ENCODE measurements around the gene MAD1L1. TPM values are rescaled to one million over a fixed set of nuclear protein-coding genes. Genes with fewer than 3 reads are reported as not detected.

Gene MAD1L1
- total RNA-seq, 3 donors from 2014 or later: 25.3 to 31.2 (median 26.2) TPM

DNA sequence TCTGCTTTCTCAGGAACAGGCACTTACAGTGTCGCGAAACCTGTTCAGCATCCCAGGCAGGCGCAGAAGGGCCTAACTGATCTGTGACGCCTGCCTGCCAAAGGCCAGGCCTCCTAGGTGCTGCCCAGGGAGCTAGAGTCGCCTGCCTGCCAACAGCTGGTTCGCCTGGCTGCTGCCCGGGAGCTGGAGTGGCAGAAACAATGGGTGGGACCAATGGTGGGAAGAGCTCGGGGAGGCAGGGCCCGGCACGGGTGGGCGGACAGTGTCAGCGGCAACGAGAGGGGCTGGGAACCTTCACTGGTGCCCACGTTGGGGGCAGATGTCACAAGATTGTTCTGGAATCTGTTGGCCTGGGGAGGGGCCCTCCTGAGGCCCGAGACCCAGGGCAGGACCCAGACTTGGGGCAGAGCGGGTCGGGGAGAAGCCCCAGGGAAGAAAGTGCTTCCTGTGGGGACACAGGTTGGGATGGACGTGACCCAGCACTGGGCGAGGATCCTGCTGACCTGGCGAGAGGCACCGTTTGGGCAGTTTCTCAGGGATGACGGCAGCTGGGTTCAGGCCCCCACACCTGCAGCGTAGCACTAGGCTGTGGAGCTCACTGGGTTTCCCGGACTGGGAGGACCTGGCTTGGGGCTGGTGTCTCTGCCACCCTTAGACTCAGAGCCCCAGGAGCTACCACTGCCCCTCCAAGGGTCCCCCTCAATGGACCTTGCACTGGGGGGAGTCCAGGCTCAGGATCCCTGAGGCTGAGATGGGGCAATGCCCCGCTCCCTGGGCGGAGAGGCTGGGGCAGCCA is 380.8 kb downstream of the MAD1L1 start:
- Histone ChIP-seq H3K9me3 (no peaks in the 10 kb centered on the region), H3K4me3 (no peak overlapping the region), H3K4me1 (ENCODE audit: low read depth) (no peaks in the 10 kb centered on the region), H3K36me3 (ENCODE audit: low read depth) (no peaks in the 10 kb centered on the region)
- DNase-seq: peak in 2 of 3 donors; percentile 15 to 36
- TF ChIP-seq, protein P1, sequence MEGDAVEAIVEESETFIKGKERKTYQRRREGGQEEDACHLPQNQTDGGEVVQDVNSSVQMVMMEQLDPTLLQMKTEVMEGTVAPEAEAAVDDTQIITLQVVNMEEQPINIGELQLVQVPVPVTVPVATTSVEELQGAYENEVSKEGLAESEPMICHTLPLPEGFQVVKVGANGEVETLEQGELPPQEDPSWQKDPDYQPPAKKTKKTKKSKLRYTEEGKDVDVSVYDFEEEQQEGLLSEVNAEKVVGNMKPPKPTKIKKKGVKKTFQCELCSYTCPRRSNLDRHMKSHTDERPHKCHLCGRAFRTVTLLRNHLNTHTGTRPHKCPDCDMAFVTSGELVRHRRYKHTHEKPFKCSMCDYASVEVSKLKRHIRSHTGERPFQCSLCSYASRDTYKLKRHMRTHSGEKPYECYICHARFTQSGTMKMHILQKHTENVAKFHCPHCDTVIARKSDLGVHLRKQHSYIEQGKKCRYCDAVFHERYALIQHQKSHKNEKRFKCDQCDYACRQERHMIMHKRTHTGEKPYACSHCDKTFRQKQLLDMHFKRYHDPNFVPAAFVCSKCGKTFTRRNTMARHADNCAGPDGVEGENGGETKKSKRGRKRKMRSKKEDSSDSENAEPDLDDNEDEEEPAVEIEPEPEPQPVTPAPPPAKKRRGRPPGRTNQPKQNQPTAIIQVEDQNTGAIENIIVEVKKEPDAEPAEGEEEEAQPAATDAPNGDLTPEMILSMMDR (IDR thresholded peaks at IDR 0.05): no peak
- intact Hi-C loops (cut with DNase I, micrococcal nuclease): no loop called here
- ATAC-seq: no peak

DNA sequence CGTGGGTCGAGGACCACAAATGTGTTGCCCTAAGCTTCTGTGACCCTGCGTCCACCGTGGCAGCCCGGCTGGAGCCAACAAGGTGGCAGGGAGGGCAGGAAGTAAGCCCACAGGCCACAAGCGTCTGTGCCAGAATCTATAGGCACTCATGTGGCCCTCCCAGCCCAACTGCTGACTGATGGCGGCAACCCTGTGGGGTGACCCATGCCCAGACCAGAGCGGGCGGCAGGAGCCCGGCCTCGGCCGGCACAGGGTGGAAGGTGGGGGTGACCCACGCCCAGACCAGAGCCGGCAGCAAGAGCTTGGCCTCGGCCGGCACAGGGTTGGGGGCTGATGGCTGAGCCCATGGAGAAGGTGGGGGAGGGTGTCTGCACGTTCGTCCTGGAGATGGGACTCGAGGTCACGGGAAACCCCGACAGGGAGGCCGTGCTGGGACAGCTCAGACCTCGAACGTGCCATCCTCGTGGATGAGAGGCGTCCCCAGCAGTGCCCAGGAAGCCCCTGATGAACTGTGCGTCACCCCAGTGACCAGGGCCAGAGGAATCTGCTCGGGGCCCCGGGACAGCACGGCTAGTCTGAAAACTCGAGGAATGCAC is 381.7 kb downstream of the MAD1L1 start:
- no peak for ATAC-seq
- TF ChIP-seq, protein P1 (IDR thresholded peaks at IDR 0.05): no peak

DNA sequence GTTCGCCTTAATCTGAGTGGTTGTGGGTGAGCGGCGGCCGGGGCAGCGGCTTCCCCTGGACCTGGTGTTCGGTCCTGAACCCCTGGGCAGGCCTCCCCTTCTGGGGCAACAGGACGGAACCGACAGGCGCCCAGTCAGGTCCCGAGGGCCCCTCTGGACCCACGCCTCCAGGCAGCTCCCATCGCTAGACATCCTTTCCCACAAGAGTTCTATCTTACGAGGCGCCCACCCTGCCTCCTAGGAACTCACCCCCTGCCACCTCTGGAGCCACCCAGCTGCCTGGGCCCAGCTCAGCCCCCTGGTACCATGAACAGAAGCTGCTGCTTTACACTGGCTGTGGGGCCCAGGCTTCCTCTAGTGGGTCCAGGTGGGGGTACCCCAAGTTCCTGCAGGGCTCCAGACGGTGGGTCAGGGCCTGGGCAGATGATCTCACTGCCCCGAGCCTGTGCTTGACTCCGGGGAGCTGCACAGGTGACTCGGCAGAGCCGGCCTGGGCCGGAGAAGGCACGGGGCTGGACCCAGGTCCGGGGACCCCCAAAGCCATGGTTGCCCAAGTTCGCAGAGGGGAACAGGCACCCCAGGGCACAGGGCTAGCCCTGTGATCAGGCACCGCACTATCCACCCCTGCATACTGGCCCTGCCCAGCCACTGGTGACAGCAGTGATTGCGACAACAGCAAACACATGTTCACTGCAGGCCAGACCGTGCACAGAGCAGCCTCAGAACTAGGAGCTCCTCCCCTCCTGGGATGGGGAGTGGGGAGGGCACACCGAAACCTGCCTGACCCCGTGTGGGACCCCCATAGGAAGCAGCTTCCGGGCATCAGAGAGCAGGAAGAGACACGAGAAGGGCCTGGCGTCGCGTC is 382.4 kb downstream of the MAD1L1 start:
- no peak for ATAC-seq
- H3K4me3 ChIP-seq: no peak overlapping the region
- no peaks in the 10 kb centered on the region for H3K4me1 ChIP-seq (ENCODE audit: low read depth)
- H3K9me3 ChIP-seq: no peaks in the 10 kb centered on the region
- intact Hi-C loops (cut with DNase I, micrococcal nuclease): no loop called here
- TF ChIP-seq, protein P1 (IDR thresholded peaks at IDR 0.05): no peak
- DNase-seq: peak in 2 of 3 donors; percentile 6 to 35
- H3K36me3 ChIP-seq (ENCODE audit: low read depth): no peaks in the 10 kb centered on the region

More for the DNA sequence above, 381.7 kb downstream of the MAD1L1 start:
- Histone ChIP-seq H3K4me1 (ENCODE audit: low read depth) (no peaks in the 10 kb centered on the region), H3K36me3 (ENCODE audit: low read depth) (no peaks in the 10 kb centered on the region), H3K9me3 (no peaks in the 10 kb centered on the region), H3K4me3 (no peak overlapping the region)
- intact Hi-C loops (cut with DNase I, micrococcal nuclease): no loop called here
- DNase-seq: peak in 2 of 3 donors; percentile 15 to 48

- Histone ChIP-seq H3K4me3 (no peak overlapping the region), H3K4me1 (ENCODE audit: low read depth) (no peaks in the 10 kb centered on the region), H3K36me3 (ENCODE audit: low read depth) (no peaks in the 10 kb centered on the region), H3K9me3 (no peaks in the 10 kb centered on the region)
- TF ChIP-seq, protein P1 (IDR thresholded peaks at IDR 0.05): no peak
- ATAC-seq: no peak
- intact Hi-C loops (cut with DNase I, micrococcal nuclease): no loop called here
- peak in 2 of 3 donors; percentile 8 to 48 for DNase-seq
These were observed 383.2 kb downstream of the MAD1L1 start for GRCh38 chr7:1849351-1850041.

DNA sequence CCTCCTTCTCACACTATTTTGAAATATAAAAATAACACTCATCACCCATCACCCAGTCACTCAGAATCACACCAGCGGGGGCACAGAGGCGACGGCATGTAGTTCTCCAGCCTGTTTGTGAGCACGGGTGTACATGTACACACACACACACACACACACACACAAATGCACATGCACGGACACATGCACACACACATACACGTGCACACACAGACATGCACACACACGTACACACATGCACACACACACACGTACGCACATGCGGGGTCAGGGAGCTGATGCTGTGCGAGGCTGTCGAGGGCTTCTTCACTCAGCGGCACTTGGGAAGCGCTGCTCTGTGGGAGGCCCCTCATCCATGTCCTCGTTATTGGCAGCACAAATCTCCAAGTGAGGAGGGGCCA is 383.8 kb downstream of the MAD1L1 start:
- TF ChIP-seq, protein P1 (IDR thresholded peaks at IDR 0.05): no peak
- Histone ChIP-seq H3K9me3 (no peaks in the 10 kb centered on the region), H3K4me1 (ENCODE audit: low read depth) (no peaks in the 10 kb centered on the region), H3K36me3 (ENCODE audit: low read depth) (no peaks in the 10 kb centered on the region), H3K4me3 (no peak overlapping the region)
- intact Hi-C loops (cut with DNase I, micrococcal nuclease): no loop called here
- DNase-seq: peak in 1 of 3 donors; percentile 11
- ATAC-seq: no peak
